ES-I3 (cell line): Measurements from ENCODE around the gene SDK1.

Experiments used
- H3K36me3 ChIP-seq: 2 replicates; pipeline ENCODE4 v1.6.1; 2013; ENCODE audit warnings: mild to moderate bottlenecking, low read length, control low read depth, moderate library complexity; ENCODE audit not compliant: insufficient read depth
- H3K4me1 ChIP-seq: 2 replicates; pipeline ENCODE4 v1.6.1; 2013; ENCODE audit warnings: mild to moderate bottlenecking, control low read depth, low read length; ENCODE audit not compliant: insufficient read depth
- H3K9ac ChIP-seq: 2 replicates; pipeline ENCODE4 v1.6.1; 2013; ENCODE audit warnings: low read depth, mild to moderate bottlenecking, low read length, moderate library complexity
- H3K9me3 ChIP-seq: 2 replicates; pipeline ENCODE4 v1.6.1; 2013; ENCODE audit warnings: mild to moderate bottlenecking, low read length, moderate library complexity; ENCODE audit not compliant: control insufficient read depth, insufficient read depth

The SDK1 gene

GRCh38 chr7:3964980-3965606 lies 664.0 kb downstream of the SDK1 start:
- Histone ChIP-seq H3K9me3 (no peaks in the 10 kb centered on the region), H3K36me3 (no peaks in the 10 kb centered on the region), H3K4me1 (no peaks in the 10 kb centered on the region), H3K9ac (no peak overlapping the region)

DNA sequence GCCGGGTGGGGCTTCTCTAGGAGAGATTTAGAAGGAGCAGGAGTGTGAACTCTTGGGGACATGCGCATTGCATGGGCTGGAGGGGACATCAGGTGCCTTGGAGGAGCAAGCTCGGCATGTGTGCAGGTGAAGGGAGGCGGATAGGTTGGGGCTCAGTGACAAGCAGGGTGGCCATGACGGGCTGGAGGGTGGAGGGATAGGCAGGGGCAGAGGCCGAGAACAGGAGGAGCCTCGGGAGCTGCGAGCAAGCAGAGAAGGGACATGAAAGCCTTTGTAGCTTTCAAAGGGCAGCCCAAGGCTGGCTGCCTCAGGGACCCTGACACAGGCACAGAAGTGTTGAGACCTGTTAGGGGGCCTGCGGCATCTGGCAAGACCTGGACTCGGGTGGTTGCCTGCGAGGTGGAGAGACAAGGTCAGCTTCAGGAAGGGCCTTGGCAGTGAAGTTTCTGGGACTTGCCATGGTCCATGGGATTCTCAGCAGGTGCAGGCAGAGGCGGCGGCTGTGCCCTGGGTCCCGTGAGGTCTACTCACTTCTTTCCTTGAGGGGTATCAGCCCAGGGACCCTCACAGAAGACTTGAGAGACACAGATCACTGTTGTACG lies 664.8 kb downstream of the SDK1 start:
- no peak overlapping the region for H3K9ac ChIP-seq

GRCh38 chr7:3968234-3968633 lies 667.2 kb downstream of the SDK1 start:
- Histone ChIP-seq H3K36me3 (no peaks in the 10 kb centered on the region), H3K4me1 (no peaks in the 10 kb centered on the region), H3K9ac (no peak overlapping the region), H3K9me3 (no peaks in the 10 kb centered on the region)

More for the DNA sequence above, 664.8 kb downstream of the SDK1 start:
- no peaks in the 10 kb centered on the region for H3K9me3 ChIP-seq
- no peaks in the 10 kb centered on the region for H3K36me3 ChIP-seq
- no peaks in the 10 kb centered on the region for H3K4me1 ChIP-seq

GRCh38 chr7:3969286-3969685 lies 668.2 kb downstream of the SDK1 start:
- H3K4me1 ChIP-seq = no peaks in the 10 kb centered on the region
- H3K9me3 ChIP-seq = no peaks in the 10 kb centered on the region
- no peaks in the 10 kb centered on the region for H3K36me3 ChIP-seq
- H3K9ac ChIP-seq = no peak overlapping the region

GRCh38 chr7:3971323-3971722 lies 670.3 kb downstream of the SDK1 start:
- Histone ChIP-seq H3K4me1 (no peaks in the 10 kb centered on the region), H3K36me3 (no peaks in the 10 kb centered on the region), H3K9me3 (no peaks in the 10 kb centered on the region)

GRCh38 chr7:3973264-3973663 lies 672.2 kb downstream of the SDK1 start:
- H3K9ac ChIP-seq = no peak overlapping the region
- no peaks in the 10 kb centered on the region for H3K9me3 ChIP-seq
- no peaks in the 10 kb centered on the region for H3K4me1 ChIP-seq
- no peaks in the 10 kb centered on the region for H3K36me3 ChIP-seq

More at GRCh38 chr7:3971323-3971722, 670.3 kb downstream of the SDK1 start:
- no peak overlapping the region for H3K9ac ChIP-seq

DNA sequence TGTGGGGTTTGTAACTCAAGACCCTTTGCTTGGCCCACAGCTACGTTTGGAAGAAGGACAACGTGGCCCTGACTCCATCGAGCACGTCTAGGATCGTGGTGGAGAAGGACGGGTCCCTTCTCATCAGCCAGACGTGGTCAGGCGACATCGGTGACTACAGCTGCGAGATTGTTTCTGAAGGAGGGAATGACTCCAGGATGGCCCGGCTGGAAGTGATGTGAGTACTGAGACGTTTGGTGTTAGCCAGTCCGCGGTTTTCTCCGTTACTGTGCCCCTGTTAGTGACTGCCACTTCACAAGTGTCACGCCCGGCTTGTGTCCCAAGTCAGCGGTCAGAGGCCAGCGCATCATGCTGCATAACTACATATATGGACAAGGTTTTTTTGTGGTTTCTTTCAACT lies 673.3 kb downstream of the SDK1 start:
- H3K9ac ChIP-seq = no peak overlapping the region

DNA sequence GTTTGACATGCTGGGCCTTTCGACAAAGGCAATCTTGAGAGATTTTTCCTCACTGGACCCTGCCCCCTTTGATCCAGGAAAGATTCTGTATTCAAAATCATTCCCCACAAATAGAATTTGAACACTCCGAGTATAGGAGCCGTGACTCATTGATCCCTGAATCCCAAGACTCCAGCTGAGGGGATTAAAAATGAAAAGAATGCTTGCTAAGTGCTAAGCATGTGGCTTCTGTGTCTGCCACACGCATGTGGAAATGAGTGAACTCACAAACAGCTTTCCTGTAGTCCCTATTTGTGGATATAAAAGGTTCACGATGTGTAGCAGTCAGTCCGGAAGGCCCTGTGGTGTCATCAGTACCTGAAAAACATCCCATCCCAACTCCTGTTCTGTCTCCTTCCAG lies 674.3 kb downstream of the SDK1 start:
- Histone ChIP-seq H3K9ac (no peak overlapping the region), H3K36me3 (no peaks in the 10 kb centered on the region), H3K4me1 (peaks cover 11% of the 10 kb centered on the region), H3K9me3 (no peaks in the 10 kb centered on the region)

More for the DNA sequence above, 673.3 kb downstream of the SDK1 start:
- no peaks in the 10 kb centered on the region for H3K36me3 ChIP-seq
- no peaks in the 10 kb centered on the region for H3K9me3 ChIP-seq
- peaks cover 2% of the 10 kb centered on the region; the same call in 1 of the 2 replicates for H3K4me1 ChIP-seq

- Histone ChIP-seq H3K9ac (no peak overlapping the region), H3K9me3 (no peaks in the 10 kb centered on the region), H3K36me3 (no peaks in the 10 kb centered on the region), H3K4me1 (peaks cover 11% of the 10 kb centered on the region)
Measured at GRCh38 chr7:3977391-3977790, 676.3 kb downstream of the SDK1 start.

DNA sequence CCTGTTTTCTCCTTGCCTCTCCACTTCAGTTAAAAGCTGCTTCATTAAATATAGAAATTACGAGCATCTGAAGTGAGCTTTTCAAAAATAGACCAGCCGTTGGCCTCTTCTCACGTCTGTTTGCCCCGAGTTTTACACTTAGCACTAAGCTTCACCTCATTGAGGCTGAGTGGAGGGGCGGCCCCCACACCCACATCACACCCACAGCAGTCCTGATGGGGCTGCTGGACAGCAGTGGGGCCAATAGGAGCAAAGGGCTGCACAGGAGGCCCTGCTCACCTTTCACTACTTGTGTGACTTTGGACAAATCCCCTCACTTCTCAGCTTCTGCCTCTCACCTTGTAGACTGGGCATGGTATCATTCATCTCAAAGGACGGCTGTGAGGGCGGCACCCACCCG lies 677.8 kb downstream of the SDK1 start:
- H3K36me3 ChIP-seq = no peaks in the 10 kb centered on the region
- peaks cover 11% of the 10 kb centered on the region for H3K4me1 ChIP-seq
- H3K9me3 ChIP-seq = no peaks in the 10 kb centered on the region
- no peak overlapping the region for H3K9ac ChIP-seq

DNA sequence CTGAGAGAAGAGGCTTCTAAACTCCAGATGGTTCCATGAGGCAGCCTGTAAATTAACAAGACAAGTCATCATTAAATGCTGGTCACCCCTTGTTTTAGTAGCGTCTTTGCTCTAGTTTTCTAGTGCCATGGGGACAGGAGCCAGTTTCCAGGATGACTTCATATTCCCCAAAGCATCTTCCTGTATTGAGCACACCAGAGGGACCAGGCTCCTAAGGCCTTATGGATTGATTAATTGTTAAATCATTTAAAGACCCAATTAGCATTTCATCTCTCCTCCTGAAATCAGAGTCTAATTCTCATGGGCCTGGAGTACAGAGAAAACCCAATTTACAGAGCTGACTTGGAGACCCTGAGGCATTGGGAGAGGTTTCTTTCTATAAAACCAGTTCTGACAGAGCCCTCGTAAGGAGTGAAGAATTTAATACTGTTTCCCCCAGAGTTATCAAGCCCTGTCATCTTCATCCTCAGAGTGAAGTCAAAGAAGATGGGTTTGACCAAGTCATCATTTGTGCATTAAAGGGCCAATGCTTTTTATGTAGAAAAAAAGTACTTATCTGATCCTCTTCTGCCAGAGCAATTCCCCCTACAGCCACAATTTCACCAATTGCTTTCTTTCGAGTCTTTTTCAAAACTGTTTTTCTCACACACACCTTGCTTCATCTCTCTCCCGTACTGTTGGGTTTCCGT lies 678.7 kb downstream of the SDK1 start:
- Histone ChIP-seq H3K36me3 (no peaks in the 10 kb centered on the region), H3K9me3 (no peaks in the 10 kb centered on the region), H3K9ac (no peak overlapping the region), H3K4me1 (peaks cover 11% of the 10 kb centered on the region)

DNA sequence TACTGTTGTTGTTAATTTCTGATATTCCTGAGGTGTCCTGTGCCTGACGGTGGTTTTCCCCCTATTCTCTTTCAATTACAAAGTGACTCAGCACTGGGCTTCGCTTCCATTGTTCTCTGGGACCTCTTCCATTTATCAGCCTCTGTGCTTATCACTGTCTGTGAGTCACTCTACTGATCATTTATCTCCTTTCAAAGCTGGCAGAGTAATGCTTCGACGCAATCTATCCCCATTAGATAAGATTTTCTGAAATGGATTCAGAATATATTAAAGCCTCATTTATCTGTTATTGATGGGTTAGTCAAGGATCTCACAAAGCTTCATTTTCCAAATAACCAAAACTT lies 679.2 kb downstream of the SDK1 start:
- H3K9ac ChIP-seq = no peak overlapping the region
- H3K4me1 ChIP-seq = peaks cover 11% of the 10 kb centered on the region
- H3K9me3 ChIP-seq = no peaks in the 10 kb centered on the region
- H3K36me3 ChIP-seq = no peaks in the 10 kb centered on the region

- Histone ChIP-seq H3K9ac (no peak overlapping the region), H3K9me3 (no peaks in the 10 kb centered on the region), H3K36me3 (no peaks in the 10 kb centered on the region), H3K4me1 (peaks cover 11% of the 10 kb centered on the region)
Measured at GRCh38 chr7:3981281-3981680, 680.2 kb downstream of the SDK1 start.

DNA sequence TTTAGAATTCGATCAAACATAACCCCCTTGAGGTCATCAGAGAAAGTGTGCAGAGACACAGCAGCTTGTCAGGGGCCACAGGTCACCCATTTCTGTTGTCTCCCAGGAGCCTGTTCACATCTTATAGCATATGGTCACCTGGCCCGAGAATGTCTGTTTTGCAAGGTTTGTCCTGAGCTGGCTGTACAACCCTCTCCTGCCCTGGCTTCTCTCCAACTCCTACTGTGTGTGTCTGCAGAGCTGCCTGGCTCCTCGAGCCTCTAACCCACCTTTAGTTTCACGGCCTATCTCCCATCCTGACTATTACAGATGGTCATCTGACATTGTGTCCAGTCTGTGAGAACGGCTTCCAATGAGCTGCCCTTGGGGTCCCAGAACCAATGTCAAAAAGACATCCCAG lies 683.4 kb downstream of the SDK1 start:
- no peak overlapping the region for H3K9ac ChIP-seq
- H3K36me3 ChIP-seq = no peaks in the 10 kb centered on the region
- no peaks in the 10 kb centered on the region for H3K9me3 ChIP-seq
- H3K4me1 ChIP-seq = peaks cover 8% of the 10 kb centered on the region

DNA sequence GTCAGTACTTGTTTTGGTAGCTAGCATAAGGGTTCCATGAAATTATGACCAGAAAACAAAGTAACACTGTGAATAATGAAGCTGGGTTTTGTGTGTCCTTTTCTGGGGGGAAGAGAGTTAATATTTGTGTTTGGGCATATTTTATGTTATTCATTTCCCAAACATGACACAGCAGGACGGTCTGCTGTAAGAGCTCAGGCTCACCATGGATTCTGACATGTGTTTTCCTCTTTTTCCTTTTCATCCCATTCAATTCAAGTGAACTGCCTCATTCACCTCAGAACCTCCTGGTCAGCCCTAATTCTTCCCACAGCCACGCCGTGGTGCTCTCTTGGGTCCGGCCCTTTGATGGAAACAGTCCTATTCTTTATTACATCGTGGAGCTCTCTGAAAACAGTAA lies 685.9 kb downstream of the SDK1 start:
- H3K36me3 ChIP-seq = no peaks in the 10 kb centered on the region
- no peak overlapping the region for H3K9ac ChIP-seq
- H3K9me3 ChIP-seq = no peaks in the 10 kb centered on the region
- H3K4me1 ChIP-seq = no peaks in the 10 kb centered on the region
